ENCODE measurements around the gene MLLT3.

The MLLT3 gene

DNA sequence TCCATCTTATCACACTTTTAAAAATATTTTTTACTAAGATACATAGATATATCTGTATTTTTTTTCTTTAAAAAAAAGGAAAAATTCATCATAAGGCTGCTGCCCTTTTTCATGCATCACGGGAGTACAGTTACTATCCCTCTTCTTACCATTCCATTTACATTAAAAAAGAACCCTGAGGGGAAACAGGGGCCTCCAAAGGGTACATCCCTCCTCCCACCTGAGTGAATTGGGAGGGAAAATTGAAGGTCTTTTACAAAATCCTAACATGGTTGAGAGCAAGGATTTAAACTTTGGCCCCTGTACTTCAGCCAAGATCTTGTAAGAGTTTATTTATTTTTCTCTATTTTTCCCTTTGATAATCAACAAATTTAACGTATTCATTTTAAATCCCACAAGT is 319.2 kb downstream of the MLLT3 start:
- H4K20me1 ChIP-seq (ENCODE audit: insufficient read depth) = no peaks in the 10 kb centered on the region
- TF ChIP-seq, protein P1, sequence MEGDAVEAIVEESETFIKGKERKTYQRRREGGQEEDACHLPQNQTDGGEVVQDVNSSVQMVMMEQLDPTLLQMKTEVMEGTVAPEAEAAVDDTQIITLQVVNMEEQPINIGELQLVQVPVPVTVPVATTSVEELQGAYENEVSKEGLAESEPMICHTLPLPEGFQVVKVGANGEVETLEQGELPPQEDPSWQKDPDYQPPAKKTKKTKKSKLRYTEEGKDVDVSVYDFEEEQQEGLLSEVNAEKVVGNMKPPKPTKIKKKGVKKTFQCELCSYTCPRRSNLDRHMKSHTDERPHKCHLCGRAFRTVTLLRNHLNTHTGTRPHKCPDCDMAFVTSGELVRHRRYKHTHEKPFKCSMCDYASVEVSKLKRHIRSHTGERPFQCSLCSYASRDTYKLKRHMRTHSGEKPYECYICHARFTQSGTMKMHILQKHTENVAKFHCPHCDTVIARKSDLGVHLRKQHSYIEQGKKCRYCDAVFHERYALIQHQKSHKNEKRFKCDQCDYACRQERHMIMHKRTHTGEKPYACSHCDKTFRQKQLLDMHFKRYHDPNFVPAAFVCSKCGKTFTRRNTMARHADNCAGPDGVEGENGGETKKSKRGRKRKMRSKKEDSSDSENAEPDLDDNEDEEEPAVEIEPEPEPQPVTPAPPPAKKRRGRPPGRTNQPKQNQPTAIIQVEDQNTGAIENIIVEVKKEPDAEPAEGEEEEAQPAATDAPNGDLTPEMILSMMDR (conservative IDR thresholded peaks at IDR 0.05; ENCODE audit: low read depth, low read length) = no peak
- H3K36me3 ChIP-seq (ENCODE audit: insufficient read depth) = no peaks in the 10 kb centered on the region
- H3K27ac ChIP-seq = no peak overlapping the region
- H2AFZ ChIP-seq (ENCODE audit: low read depth) = no peak overlapping the region
- H3K4me3 ChIP-seq (IDR thresholded peaks at IDR 0.05; ENCODE audit: insufficient read depth, low read depth, low read length) = no peak overlapping the region
- H3K9ac ChIP-seq = no peak overlapping the region
- no peaks in the 10 kb centered on the region for H3K4me1 ChIP-seq (ENCODE audit: low read depth, poor library complexity, severe bottlenecking)
- H3K79me2 ChIP-seq (ENCODE audit: insufficient read depth, low read depth) = no peaks in the 10 kb centered on the region
- H3K27me3 ChIP-seq (ENCODE audit: insufficient read depth, low read depth) = no peaks in the 10 kb centered on the region
- no peak overlapping the region for H3K4me2 ChIP-seq

DNA sequence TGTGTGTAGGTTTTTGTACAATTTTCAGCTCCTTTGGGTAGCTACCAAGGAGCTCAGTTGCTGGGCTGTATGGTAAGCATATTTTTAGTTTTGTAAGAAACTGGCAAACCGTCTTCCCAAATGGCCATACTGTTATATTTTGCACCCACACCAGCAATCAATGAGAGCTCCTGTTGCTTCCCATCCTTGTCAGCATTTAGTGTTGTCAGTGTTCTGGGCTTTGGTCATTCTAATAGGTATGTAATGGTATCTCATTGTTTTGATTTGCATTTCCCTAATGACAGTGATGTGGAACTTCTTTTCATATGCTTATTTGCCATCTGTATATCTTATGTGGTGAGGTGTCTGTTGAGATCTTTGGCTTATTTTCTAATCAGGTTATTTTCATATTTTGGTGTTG is 320.1 kb downstream of the MLLT3 start:
- H4K20me1 ChIP-seq (ENCODE audit: insufficient read depth) = no peaks in the 10 kb centered on the region

DNA sequence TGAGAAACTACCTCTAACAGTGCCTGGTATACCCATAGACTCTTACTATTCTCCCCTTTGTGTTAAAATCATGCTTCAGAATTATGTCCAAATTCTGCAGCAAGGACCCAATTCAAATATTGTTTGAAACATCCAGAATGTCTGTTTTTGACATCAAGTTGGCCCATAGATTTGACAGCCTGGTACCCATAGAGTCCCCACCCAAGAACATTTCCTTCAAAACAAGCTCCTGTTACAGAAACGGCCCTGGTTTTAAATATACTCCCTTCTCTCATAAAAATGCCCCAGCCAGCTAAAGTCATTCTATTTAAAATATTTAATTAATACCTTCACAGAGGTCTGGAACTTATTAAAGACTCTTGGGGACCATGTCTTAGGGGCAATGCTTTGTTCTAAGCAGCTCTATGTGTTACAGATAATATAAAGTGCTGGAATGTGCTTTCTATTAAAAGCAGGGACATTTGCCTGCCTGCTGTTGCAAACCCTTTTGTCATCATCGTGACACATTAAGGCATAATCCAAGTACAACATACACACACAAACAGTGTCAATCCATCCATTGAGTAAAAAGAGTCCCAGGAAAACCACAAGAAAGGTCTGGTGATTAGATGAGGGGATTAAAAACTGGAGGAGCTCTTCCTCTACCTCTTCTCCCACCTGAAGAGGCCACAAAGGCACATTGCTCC is 321.7 kb downstream of the MLLT3 start:
- no peaks in the 10 kb centered on the region for H3K4me1 ChIP-seq (ENCODE audit: low read depth, poor library complexity, severe bottlenecking)
- H3K27ac ChIP-seq = no peak overlapping the region
- TF ChIP-seq, protein P1 (conservative IDR thresholded peaks at IDR 0.05; ENCODE audit: low read depth, low read length) = no peak
- no peak overlapping the region for H3K4me3 ChIP-seq (IDR thresholded peaks at IDR 0.05; ENCODE audit: insufficient read depth, low read depth, low read length)
- no peaks in the 10 kb centered on the region for H3K27me3 ChIP-seq (ENCODE audit: insufficient read depth, low read depth)
- H3K79me2 ChIP-seq (ENCODE audit: insufficient read depth, low read depth) = no peaks in the 10 kb centered on the region
- no peak overlapping the region for H2AFZ ChIP-seq (ENCODE audit: low read depth)
- H4K20me1 ChIP-seq (ENCODE audit: insufficient read depth) = no peaks in the 10 kb centered on the region
- H3K9ac ChIP-seq = no peak overlapping the region
- no peak overlapping the region for H3K4me2 ChIP-seq
- no peaks in the 10 kb centered on the region for H3K36me3 ChIP-seq (ENCODE audit: insufficient read depth)

More for the DNA sequence above, 320.1 kb downstream of the MLLT3 start:
- Histone ChIP-seq H3K4me3 (IDR thresholded peaks at IDR 0.05; ENCODE audit: insufficient read depth, low read depth, low read length) (no peak overlapping the region), H3K79me2 (ENCODE audit: insufficient read depth, low read depth) (no peaks in the 10 kb centered on the region), H3K9ac (no peak overlapping the region), H3K36me3 (ENCODE audit: insufficient read depth) (no peaks in the 10 kb centered on the region), H3K4me2 (no peak overlapping the region), H2AFZ (ENCODE audit: low read depth) (no peak overlapping the region), H3K27me3 (ENCODE audit: insufficient read depth, low read depth) (no peaks in the 10 kb centered on the region), H3K4me1 (ENCODE audit: low read depth, poor library complexity, severe bottlenecking) (no peaks in the 10 kb centered on the region), H3K27ac (no peak overlapping the region)
- TF ChIP-seq, protein P1 (conservative IDR thresholded peaks at IDR 0.05; ENCODE audit: low read depth, low read length) = no peak

DNA sequence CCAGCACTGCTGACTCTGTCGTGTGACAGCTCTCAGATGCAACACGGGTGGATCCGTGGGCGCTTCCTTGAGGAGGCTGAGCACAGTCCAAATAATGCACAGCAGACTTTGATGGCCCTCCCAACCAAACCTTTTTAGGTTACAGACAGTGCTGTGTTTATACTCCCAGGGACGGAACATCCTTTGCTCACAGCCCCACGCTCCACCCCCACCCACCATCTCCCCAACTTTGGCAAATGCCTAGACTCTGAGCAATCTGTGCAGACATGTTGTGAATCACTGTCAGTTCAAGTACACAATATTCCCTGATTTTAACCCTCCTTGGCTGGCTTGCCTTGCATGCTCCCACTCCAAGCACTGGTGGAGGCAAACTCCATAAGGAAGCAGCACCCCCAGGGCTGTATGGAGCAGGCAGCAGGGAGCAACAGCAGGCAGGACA is 324.6 kb downstream of the MLLT3 start:
- Histone ChIP-seq H3K79me2 (ENCODE audit: insufficient read depth, low read depth) (no peaks in the 10 kb centered on the region), H4K20me1 (ENCODE audit: insufficient read depth) (no peaks in the 10 kb centered on the region), H3K4me2 (no peak overlapping the region), H3K27ac (no peak overlapping the region), H3K4me1 (ENCODE audit: low read depth, poor library complexity, severe bottlenecking) (no peaks in the 10 kb centered on the region), H2AFZ (ENCODE audit: low read depth) (no peak overlapping the region), H3K4me3 (IDR thresholded peaks at IDR 0.05; ENCODE audit: insufficient read depth, low read depth, low read length) (no peak overlapping the region), H3K36me3 (ENCODE audit: insufficient read depth) (no peaks in the 10 kb centered on the region), H3K9ac (no peak overlapping the region), H3K27me3 (ENCODE audit: insufficient read depth, low read depth) (no peaks in the 10 kb centered on the region)
- TF ChIP-seq, protein P1 (conservative IDR thresholded peaks at IDR 0.05; ENCODE audit: low read depth, low read length) = no peak
